HG03103 (cell line): ENCODE data around the gene PTGDR.

ENCODE experiments used
- ATAC-seq: cut with Tn5 transposase; IDR thresholded peaks from one replicate; pipeline ENCODE4 v1.9.1; 2021; ENCODE audit warnings: low read depth; ENCODE audit not compliant: unreplicated experiment

The PTGDR gene, protein sequence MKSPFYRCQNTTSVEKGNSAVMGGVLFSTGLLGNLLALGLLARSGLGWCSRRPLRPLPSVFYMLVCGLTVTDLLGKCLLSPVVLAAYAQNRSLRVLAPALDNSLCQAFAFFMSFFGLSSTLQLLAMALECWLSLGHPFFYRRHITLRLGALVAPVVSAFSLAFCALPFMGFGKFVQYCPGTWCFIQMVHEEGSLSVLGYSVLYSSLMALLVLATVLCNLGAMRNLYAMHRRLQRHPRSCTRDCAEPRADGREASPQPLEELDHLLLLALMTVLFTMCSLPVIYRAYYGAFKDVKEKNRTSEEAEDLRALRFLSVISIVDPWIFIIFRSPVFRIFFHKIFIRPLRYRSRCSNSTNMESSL

DNA sequence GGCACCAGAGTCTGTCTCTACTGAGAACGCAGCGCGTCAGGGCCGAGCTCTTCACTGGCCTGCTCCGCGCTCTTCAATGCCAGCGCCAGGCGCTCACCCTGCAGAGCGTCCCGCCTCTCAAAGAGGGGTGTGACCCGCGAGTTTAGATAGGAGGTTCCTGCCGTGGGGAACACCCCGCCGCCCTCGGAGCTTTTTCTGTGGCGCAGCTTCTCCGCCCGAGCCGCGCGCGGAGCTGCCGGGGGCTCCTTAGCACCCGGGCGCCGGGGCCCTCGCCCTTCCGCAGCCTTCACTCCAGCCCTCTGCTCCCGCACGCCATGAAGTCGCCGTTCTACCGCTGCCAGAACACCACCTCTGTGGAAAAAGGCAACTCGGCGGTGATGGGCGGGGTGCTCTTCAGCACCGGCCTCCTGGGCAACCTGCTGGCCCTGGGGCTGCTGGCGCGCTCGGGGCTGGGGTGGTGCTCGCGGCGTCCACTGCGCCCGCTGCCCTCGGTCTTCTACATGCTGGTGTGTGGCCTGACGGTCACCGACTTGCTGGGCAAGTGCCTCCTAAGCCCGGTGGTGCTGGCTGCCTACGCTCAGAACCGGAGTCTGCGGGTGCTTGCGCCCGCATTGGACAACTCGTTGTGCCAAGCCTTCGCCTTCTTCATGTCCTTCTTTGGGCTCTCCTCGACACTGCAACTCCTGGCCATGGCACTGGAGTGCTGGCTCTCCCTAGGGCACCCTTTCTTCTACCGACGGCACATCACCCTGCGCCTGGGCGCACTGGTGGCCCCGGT lies at the start of gene PTGDR:
Gene PTGDR (plus strand): TSS at position 198 of the 778 bp plus-strand sequence. CDS start 117 bp downstream, at position 315.
- no peak for ATAC-seq

DNA sequence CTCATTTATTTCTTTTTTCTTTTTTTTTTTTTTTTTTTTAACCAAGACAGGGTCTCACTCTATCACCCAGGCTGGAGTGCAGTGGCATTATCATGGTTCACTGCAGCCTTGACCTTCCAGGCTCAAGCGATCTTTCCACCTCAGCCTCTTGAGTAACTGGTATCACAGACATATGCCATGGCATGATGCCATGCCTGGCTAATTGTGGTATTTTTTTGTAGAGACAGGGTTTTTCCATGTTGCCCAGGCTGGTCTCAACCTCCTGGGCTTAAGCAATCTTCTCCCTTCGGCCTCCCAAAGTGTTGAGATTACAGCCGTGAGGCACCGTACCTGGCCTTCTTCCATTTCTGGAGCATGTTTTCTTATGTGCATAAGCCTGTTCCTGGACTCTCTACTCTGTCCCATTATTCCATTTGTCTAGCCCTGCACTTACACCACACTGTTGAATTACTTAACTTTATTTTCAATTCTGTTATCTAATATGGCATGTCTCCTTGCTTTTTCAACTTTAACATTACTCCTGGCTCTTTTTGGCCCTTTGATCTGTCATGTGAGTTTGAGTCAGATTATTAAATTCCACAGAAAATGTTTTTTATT lies 47.9 kb upstream of the PTGDR start:
- ATAC-seq, result no peak

DNA sequence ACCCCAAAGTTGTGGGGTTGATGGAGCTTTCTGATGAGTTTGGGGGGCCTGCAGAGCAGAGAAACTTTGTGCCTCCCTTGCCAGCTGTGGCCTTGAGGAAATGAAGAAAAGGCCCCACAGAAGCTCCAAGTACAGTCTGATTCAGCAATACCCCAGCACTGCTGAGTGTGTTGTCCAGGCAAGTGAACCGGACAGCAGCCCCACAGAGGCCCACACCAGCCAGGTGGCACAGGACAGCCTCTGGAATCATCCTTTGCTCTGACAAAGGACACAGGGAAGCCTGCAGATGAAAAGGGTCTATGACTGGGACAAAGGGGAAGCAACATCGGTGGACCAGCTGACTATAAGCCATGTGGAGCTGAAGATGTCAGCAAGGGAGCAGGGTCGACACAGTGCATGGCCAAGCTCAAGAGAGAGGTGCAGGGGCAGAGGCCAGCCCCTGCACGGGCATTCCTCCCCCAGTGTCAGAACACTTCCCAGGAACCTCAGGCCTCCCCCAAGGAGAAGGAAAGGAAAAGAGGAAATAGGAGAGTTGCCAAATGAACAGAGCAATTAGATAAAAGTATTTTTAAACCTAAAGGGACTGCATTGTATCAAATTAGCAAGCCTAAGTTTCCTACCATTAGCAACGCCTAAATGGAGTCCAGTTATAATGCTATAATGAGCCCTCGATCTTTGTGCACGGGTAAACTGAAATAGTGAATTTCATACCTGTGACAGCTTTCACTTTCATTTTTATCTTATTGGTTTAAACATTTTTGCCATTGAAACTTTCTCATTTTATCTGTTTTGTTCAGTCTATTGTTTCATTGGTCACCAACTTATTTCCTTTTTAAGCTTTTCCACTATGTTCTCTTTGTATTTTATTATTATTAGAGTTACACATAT lies 46.3 kb upstream of the PTGDR start:
- no peak for ATAC-seq

DNA sequence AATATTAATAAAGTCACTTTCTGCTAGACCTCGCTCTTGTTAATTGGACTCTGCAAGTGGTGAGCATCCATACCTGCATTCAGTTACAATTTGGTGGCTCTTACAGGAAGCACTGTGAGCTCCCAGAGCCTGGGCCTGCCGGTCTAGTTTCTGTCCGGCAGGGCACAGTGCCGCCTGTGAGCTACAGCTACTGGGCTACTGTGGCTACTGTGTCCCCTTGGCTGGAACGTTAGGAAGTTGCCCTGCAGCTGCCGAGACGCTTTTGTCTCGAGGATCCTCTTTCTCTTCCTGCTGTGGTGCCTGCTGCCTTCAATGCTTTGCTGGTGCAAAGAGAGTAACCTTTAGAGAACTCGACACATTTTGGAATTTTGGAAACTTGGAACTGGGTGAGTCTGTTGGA lies 44.6 kb upstream of the PTGDR start:
- no peak for ATAC-seq

DNA sequence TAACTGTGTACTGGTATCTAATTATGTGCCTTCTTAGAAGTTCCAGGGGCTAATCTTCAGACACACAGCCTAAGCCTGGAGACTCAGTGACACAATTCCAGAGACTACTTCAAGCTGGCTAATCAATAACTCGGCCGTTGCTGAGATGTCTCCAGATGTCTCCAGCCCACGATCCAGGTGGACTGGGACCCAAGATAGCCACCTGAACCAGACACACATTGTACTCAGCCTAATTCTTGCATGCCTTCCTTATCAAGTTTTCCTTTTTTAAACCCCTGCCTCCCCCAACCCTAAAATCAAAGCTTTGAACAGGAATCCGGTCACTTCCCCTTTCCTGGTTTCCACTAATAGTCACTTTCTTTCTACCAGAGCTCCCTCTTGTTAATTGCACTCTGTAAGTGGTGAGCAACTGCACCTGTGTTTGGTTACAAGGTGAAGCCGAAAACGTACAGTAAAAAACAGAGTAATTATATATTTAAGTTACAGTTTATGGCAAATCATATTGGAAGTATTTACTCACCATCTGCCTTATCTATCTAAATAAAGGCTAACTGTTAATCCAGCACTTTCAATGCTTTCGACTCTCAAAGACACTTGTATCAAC lies 39.8 kb upstream of the PTGDR start:
- ATAC-seq, result no peak

DNA sequence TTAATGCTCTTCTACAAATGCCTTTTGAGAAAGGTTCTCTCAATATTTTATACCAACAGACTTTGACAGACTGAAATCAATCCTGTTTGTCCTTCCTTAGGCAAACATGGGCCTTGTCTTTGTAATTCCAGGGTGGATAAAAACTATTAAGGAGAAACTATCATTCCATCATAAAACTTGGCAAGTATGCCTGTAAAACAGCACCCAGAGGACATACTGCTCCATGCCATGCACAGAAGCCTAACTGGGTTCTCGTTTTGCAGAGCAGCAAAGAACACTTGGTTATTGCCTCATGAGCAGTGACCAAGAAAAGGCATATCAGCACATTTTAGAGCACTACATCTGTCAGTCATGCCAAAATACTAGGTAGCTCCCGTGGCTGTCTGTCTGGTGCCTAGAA lies 33.8 kb upstream of the PTGDR start:
- no peak for ATAC-seq

DNA sequence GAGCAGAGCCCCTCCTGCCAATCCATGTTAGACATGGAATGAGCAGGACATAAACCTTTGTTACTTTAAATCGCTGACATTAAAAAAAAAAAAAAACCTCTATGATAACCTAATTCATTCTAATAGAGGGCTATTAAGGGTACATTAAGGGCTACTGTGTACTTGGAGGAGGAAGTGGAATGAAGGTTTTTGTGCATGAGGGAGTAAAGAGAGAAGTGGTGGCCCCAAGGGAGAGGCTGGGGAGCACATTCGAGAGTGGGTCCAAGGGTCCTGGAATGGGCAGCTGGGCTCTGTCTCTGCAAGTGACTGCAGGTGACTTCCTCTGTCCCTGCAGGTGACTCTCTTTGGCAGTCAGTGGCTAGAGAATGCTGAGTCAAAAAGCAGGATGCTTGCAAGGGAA lies 32.1 kb upstream of the PTGDR start:
- no peak for ATAC-seq

DNA sequence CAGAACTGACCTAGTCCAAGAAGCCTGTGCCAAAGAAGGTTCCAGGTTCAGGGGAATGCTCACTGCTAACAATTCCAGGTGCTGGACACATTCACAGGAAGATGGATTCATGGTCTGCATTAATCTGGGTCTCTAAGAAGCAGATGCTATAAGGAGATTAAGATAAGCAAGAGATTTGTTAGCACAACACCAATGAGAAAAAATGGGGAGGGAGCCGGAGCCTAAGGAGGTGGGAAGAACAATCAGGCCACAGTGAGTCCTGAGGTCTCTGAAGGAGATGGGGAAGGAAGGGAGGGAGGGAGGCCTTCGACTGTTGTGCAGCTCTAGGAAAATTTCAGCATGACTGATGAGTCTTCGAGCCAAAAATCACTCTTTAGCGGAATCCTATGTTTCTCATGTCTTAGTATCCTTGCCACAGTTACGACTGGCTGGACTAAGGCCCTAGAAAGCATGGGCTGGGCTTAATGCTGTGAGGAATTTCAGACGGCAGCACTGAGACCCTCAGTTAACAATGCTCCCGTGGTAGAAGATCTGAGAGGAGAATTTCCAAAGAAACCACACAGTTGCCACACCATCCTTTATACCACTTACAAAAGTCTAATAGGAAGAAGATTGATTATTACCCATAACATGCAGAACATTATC lies 31.5 kb upstream of the PTGDR start:
- ATAC-seq, result no peak

DNA sequence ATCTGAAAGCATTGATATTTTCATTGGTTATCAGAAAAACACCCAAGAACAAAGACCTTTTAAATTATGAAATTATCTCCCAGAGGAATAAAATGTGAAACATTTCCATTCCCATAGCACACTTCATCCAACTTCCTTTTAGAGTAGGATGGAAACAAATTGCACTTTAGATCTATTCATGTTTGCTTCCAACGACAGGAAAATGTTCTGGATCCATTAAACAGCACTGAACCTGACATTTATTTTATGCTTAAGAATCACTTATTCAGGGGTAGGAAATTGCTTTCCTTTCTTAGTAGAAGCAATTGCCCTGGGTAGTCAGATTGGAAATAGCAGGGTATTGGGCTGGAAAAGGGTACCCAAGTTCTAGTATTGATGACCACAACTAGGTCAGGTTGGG lies 28.8 kb upstream of the PTGDR start:
- ATAC-seq, result no peak

DNA sequence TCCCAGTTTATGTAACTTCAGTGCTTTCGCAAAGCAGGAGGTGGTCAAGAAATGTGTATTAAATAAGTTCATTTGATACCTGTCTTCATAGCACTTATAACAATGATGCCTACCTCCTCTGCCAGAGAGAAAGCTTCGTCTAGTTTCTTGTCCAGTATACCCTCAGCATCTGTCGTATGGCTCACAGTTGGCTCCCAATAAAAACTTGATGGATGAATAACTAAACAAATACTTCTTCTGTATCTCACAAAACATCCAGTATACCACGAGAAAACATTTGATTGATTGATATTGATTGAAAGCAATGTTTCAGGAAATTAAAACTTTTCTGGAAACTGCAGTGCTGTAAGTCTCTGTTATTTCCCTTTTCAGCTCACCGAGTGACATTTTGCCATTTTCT lies 26.9 kb upstream of the PTGDR start:
- ATAC-seq, result no peak

DNA sequence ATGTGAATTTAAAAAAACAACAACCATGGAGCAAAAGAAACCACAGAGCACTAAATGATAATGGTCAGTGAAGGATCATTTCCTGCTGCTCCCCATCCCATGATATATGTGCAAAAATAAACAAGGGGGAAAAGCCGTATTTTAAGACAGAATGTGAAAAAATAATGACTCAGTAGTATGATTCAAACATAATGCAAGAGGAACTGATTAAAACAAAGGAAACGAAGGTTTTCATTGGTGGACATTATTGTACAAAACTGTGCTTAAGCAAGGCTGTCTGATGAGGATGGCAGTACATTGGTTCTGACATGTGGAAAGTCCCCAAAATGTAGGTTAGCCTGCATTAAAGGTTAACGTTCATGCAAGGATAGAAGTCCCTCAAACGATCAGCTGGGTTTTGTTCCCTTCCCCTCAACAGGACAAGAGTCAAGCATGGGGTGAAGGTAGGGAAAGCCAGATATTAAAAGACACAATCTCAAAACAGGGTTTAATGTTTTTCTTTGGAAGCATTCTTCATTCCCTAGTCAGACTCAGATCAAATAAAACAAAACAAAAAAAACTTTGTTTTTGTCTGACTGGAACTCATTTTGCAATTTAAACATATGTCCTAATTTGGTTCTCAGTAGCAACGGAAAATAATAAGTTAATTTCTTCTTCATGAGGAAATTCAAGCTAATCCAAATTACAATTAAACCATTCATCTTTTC lies 26.3 kb upstream of the PTGDR start:
- no peak for ATAC-seq

DNA sequence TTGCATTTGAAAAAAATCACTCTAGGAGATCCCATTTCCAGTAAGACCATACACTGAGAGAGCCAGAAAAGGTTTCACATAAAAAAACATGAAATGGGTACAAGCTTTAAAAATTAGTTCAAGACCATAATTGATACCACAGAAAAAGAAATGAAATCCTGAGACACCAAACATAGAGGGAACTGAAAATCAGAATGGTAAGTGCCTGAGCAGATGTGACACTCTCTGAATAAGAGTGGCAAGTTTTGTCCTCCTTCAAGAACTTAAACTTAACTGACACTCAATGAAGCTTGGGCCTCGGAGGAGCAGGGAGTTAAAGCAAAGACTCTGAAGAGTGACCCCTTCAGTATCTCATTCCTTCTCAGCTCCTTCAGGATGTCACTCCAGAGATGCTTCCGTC lies 23.2 kb upstream of the PTGDR start:
- ATAC-seq, result peak; percentile 63

DNA sequence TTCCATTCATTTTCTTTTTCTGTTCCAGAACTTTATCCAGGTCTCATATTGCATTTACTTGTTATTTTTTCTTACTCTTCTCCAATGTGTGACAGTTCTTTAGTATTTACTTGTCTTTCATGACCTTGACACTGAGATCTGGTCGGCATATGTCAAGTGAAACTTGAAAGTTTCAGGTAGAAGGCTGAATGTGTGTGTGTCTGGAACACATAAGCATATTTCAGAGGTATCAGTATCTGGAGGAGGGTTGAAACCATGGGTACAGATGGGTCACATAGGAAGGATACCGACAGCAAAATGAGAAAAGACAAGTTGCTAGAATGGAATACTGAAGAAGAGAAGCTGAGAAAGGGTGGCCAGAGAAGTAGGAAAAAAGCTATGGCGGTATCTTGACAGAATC lies 22.5 kb upstream of the PTGDR start:
- ATAC-seq, result no peak

DNA sequence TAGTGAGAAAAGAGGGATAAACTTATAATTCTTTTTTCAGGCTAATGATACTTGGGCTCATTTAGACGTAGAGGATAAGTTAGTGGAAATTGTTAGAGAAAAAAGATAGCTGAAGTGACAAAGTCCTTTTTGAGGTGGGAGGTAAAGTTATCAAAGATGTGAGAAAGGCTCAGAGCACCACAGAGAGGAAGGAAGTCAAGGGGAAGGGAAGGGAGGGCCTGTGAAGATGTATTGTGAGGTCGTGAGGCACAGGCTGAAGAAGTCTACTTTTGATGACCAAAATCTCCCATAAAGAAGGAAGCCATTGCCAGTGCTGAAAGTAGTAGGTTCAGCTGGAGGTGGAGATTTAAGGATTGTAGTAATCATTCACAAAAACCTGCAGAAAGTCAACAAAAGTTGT lies 19.4 kb upstream of the PTGDR start:
- no peak for ATAC-seq

DNA sequence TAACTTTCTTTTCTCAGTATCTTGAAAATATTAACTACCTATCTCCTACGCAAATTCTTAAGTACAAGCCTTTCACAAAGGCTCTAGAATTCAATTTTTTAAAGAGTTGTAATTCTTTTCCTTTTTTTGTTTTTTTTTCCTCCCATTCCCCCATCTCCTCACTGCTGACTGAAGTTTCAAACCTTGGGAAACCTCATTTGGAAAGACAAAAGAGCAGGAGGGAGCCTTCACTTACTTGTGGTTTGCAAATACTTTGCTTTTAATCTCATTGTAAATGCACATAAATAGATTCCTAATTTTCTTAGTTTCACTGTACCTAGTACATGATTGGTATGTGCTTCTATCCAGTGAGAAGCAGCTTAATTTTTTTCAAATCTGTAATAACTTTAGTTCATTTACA lies 15.8 kb upstream of the PTGDR start:
- ATAC-seq, result no peak

DNA sequence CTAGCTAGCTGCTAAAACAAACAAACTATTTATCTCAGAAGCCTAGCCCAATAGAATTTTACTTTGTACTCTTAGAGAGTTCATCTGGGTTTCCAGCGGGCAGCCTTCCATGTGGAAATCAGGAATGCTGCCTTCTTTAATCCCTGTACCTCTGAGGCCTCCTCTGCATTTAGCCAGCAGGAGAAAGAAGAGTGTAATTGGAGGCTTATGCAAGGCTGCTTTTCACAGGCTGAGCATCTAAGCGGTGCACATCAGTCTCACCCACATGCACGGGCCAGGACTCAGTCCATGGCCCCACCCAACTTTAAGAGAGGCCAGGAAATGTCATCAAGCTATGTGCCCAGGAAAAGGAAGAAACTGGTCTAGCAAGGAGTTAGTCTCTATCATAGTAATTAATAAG lies 14.0 kb upstream of the PTGDR start:
- ATAC-seq, result no peak

DNA sequence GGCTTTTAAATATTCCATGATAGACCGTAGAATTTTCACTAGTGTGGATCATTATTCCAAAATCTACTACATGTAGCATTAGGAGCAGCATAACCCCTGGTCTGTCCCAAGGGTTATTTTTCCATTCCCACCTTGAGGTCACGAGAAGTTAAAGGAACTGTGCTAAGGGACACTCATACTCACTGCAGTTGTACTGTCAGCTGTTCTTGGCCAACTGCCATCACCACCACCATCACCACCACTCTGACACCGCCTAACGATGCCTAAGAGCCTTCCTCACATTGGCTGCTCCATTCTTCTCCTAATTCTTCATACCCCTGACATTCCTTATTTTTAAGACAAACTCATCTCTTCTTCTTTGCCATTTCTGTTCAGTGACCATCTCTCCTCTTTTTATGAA lies 13.4 kb upstream of the PTGDR start:
- ATAC-seq, result no peak

DNA sequence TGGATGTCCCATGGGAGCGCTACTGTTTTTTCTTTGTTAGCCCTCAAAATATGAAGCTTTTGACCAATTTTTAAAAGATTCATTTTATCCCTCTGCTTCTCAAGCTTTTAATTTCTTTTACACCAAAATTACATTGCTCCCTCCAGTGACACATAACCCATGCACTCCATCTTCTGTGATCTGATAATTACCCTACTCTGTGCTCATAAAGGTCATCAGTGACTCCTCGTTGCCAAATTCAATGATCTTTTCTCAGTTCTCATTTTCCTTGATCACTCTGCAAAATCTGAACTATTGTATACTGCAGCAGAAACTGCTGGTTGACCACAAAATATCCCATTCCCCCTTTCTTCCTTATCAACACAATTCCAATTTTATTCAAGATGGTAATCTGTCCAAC lies 8.7 kb upstream of the PTGDR start:
- ATAC-seq, result no peak

DNA sequence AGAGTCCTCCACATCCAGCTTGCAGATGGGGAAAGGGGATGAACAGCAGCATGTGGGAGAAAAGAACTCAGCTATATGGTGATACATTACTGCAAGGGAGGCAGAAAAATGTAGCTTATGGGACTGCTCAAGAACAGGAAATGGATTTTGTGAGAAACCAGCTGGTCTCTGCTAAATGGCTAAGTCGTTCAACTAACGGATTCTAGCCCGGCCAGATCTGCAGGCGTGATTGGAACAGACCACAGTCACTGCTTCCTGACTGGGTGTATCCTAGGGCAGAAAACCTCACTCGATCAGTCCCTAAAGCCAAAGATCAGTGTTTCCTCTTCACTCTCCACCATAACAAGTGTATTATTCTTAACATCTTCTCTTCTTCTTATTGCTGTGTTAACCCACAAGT lies 8.1 kb upstream of the PTGDR start:
- ATAC-seq, result no peak
